Activated T-helper 2 cell treated with anti-CD3 and anti-CD28 coated beads, Interferon-gamma antibody, Interleukin-2, Interleukin-4, amounts not matched to agents 10 μg/mL and 5 μg/mL and 100 μg/mL, durations not matched to agents 14 hours and 24 hours and 36 hours (primary cell): ENCODE data around the gene SPAAR. TPM values are rescaled to one million over a fixed set of nuclear protein-coding genes. Genes with fewer than 3 reads are reported as not detected.
"Not testable (repeated sequence)": the region's sequence is repeated elsewhere in the genome, so short reads cannot be mapped to it uniquely, and the experiment has no call there.

Source experiments
- DNase-seq: peaks from one replicate; pipeline ENCODE4 v3.0.0; 2021; ENCODE audit warnings: low spot score
- H3K27ac Mint-ChIP-seq: one replicate; pipeline ENCODE4 v1.8.0; 2021; ENCODE audit warnings: mixed read lengths
- H3K27me3 Mint-ChIP-seq: one replicate; pipeline ENCODE4 v1.8.0; 2021; ENCODE audit warnings: low read depth, mixed read lengths
- H3K36me3 Mint-ChIP-seq: one replicate; pipeline ENCODE4 v1.8.0; 2021; ENCODE audit warnings: low read depth, mixed read lengths
- H3K4me1 Mint-ChIP-seq: one replicate; pipeline ENCODE4 v1.8.0; 2021; ENCODE audit warnings: low read depth, mixed read lengths
- H3K4me3 Mint-ChIP-seq: one replicate; pipeline ENCODE4 v1.8.0; 2021; ENCODE audit warnings: low read depth, mild to moderate bottlenecking, moderate library complexity, mixed read lengths
- H3K9me3 Mint-ChIP-seq: one replicate; pipeline ENCODE4 v1.8.0; 2021; ENCODE audit warnings: mixed read lengths
- intact Hi-C: fragments of 100-400 bp; cut with micrococcal nuclease; formaldehyde crosslinking; loops from one replicate; pipeline ENCODE4 v1.15.1; 2023
- total RNA-seq: library from RNA; stranded (reverse); gene quantifications from 2 replicates; pipeline ENCODE4 v1.2.3, GENCODE V29; 2022

The SPAAR gene
- total RNA-seq, 1 donor from 2014 or later = not detected

DNA sequence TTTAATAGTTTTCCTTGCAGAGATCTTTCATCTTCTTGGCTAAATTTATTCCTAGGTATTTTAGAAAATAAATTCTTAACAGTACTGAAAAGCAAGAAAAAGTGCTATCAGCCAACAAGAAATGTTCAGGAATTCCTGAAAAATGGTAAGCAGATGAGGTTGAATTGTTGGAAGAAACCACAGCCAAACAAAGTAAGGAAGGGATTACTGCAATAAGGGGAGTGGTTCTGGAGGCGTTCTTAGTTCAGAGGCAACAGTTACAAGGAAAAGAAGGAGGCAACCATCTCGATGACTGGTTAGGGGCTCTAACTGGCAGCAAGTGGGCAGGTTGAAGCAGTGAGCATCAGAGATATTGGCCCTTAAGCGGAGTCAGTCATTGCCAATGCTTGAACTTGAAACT is 26.3 kb upstream of the SPAAR start:
- no peak overlapping the region for H3K27ac Mint-ChIP-seq
- intact Hi-C loops = loop anchor here (1.0 kb wide), 2 partner anchors 57 to 93 kb away; no protein-coding TSS in a partner anchor
- no peak overlapping the region for H3K4me3 Mint-ChIP-seq
- no peaks in the 10 kb centered on the region for H3K4me1 Mint-ChIP-seq
- DNase-seq = no peak
- H3K36me3 Mint-ChIP-seq = no peaks in the 10 kb centered on the region
- H3K27me3 Mint-ChIP-seq = peaks cover 27% of the 10 kb centered on the region
- no peaks in the 10 kb centered on the region for H3K9me3 Mint-ChIP-seq

DNA sequence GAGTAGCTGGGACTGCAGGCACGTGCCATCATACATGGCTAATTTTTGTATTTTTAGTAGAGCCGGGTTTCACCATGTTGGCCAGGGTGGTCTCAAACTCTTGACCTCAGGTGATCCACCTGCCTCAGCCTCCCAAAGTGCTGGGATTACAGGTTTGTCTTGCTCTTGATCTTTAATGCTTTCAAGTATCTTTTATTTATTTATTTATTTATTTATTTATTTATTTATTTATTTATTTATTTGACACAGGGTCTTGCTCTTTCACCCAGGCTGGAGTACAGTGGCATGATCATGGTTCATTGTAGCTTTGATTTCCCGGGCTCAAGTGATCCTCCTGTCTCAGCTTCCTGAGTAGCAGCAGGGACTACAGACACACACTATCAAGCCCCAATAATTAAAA is 24.4 kb upstream of the SPAAR start:
- H3K4me3 Mint-ChIP-seq, H3K27ac Mint-ChIP-seq, intact Hi-C loops, H3K4me1 Mint-ChIP-seq, DNase-seq, H3K9me3 Mint-ChIP-seq, H3K36me3 Mint-ChIP-seq: not testable (repeated sequence)
- peaks cover 24% of the 10 kb centered on the region for H3K27me3 Mint-ChIP-seq

DNA sequence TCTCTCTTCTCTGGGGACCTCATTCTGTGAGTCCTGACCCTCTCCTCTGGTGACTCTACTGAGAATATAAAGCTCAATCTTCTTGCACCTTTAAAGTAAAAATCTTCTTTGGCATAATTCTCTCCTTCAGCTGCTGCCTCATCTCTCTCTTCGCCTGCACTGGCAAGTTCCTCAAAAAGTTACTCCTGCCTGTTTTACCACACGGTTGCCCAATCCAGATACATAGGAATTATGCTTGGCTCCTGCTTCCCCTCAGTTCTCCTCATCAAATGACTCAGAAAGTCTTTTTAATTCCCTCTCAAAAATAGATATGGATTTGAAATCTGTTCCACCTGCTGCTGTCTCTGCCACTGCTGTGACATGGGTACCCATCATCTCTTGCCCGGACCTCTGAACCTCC is 17.6 kb upstream of the SPAAR start:
- H3K36me3 Mint-ChIP-seq = no peaks in the 10 kb centered on the region
- DNase-seq = no peak
- H3K4me1 Mint-ChIP-seq = no peaks in the 10 kb centered on the region
- no peak overlapping the region for H3K27ac Mint-ChIP-seq
- H3K4me3 Mint-ChIP-seq = no peak overlapping the region
- peaks cover 32% of the 10 kb centered on the region for H3K27me3 Mint-ChIP-seq
- no peaks in the 10 kb centered on the region for H3K9me3 Mint-ChIP-seq
- intact Hi-C loops = no loop called here

DNA sequence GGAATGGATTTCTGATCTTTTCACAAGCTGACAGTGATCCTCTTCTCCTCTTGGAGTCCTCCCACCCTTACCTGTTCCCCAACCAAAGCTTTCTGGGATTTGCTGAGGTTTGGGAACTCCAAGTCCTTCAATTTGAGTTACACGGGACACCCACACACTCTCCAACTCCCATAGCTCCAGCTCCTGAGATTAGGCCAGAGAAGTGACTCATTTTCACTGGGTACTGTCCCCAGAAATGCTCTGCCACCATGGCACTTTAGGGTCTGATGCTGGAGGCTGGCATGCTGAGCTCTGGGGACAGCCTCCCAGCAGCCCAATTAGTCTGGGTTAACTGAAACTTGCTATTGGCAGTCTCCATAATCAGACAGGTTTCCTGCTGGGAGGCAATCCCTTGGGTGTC is 17.2 kb upstream of the SPAAR start:
- intact Hi-C loops = no loop called here
- Mint-ChIP-seq H3K27me3 (peaks cover 29% of the 10 kb centered on the region), H3K4me3 (no peak overlapping the region), H3K27ac (no peak overlapping the region), H3K4me1 (no peaks in the 10 kb centered on the region), H3K9me3 (no peaks in the 10 kb centered on the region), H3K36me3 (no peaks in the 10 kb centered on the region)
- no peak for DNase-seq

DNA sequence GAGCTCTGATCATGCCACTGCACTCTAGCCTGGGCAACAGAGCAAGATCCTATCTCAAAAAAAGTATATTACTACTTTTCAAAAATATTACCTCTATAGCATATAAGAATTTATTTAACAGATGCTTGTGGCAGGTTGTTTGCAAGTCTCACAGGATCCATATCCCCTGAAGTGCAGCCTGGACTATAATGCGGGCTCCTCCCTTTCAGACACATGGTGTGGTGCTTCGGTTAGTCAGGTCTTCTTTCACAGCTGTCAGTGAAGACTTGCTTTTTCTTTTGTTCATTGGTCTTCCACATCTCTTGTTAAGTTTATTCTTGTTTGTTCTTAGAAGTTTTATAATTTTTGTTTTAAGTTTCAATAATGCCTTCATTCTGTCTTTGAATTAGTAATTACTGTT is 12.7 kb upstream of the SPAAR start:
- Mint-ChIP-seq H3K9me3 (no peaks in the 10 kb centered on the region), H3K27me3 (peaks cover 36% of the 10 kb centered on the region), H3K4me3 (no peak overlapping the region), H3K4me1 (no peaks in the 10 kb centered on the region), H3K27ac (no peak overlapping the region), H3K36me3 (no peaks in the 10 kb centered on the region)
- DNase-seq = no peak
- intact Hi-C loops = no loop called here

DNA sequence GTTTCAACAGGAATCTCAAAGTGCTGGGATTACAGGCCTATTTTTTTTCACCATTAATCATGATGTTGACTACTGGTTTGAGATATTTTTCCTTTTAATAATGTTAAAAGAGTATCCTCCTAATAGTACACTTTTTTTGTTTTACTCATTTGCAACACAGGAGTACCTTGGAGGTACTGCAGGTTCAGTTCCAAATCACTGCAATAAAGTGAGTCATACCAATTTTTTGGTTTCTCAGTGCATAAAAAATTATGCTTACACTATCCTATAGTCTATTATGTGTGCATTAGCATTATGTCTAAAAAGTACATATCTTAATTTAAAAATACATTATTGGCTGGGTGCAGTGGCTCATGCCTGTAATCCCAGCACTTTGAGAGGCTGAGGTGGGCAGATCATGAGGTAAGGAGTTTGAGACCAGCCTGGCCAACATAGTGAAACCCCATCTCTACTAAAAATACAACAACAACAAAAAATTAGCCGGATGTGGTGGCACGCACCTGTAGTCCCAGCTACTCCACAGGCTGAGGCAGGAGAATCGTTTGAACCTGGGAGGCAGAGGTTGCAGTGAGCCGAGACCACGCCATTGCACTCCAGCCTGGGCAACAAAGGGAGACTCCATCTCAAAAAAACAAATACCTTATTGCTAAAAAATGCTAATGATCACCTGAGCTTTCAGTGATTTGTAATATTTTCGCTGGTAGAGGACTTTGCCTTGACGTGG is 11.8 kb upstream of the SPAAR start:
- H3K4me1 Mint-ChIP-seq, H3K27ac Mint-ChIP-seq, DNase-seq, intact Hi-C loops, H3K9me3 Mint-ChIP-seq, H3K4me3 Mint-ChIP-seq, H3K36me3 Mint-ChIP-seq: not testable (repeated sequence)
- H3K27me3 Mint-ChIP-seq = peaks cover 31% of the 10 kb centered on the region

DNA sequence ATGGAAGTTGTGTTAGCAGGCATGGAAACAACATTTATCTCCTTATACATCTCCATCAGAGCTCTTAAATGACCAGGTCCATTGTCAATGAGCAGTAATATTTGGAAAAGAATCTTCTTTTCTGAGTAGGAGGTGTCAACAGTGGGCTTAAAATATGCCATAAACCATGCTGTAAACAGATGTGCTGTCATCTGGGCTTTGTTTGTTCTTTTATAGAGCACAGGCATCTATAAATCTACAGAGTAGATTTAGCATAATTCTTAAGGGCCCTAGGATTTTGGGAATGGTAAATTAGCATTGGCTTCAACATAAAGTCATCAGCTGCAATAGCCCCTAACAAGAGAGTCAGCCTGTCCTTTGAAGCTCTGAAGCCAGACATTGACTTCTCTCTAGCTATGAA is 11.0 kb upstream of the SPAAR start:
- intact Hi-C loops = no loop called here
- Mint-ChIP-seq H3K27ac (no peak overlapping the region), H3K27me3 (peaks cover 33% of the 10 kb centered on the region), H3K36me3 (no peaks in the 10 kb centered on the region), H3K9me3 (no peaks in the 10 kb centered on the region), H3K4me1 (peaks cover 5% of the 10 kb centered on the region), H3K4me3 (no peak overlapping the region)
- no peak for DNase-seq

DNA sequence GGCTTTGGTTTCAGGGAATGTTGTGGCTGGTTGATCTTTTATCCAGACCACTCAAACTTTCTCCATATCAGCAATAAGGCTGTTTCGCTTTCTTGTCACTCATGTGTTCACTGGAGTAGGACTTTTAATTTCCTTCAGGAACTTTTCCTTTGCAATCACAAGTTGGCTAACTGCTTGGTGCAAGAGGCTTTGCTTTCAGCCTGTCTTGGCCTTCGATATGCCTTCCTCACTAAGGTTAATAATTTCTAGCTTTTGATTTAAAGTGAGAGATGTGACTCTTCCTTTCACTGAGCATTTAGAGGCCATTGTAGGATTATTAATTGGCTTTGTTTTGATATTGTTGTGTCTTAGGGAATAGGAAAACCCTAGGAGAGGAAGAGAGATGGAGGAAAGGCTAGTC is 10.3 kb upstream of the SPAAR start:
- H3K36me3 Mint-ChIP-seq = no peaks in the 10 kb centered on the region

DNA sequence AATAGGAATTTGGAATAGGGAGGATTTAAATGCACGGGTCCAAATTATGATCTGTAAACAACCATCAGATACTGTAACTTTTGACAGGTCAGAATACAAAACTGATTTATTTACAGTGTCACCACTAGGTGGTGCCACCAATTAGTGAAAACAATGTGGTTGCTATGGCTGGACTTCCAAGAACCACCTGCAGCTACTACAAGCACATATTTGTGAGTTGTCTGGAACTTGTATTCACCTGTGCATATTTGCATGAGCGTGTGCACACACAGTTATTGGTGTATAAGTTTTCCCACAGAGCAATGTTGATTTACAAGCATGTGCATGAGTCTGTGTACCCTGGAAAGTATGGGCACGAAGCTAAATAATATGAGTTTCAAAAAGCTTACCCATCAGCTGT is 6.2 kb upstream of the SPAAR start:
- H3K36me3 Mint-ChIP-seq = no peaks in the 10 kb centered on the region
- intact Hi-C loops = loop anchor here (1.0 to 5.0 kb wide), 2 partner anchors 42 to 119 kb away; no protein-coding TSS in a partner anchor
- no peak for DNase-seq
- H3K4me1 Mint-ChIP-seq = peaks cover 12% of the 10 kb centered on the region
- H3K9me3 Mint-ChIP-seq = no peaks in the 10 kb centered on the region
- H3K27ac Mint-ChIP-seq = no peak overlapping the region
- H3K4me3 Mint-ChIP-seq = no peak overlapping the region
- peaks cover 22% of the 10 kb centered on the region for H3K27me3 Mint-ChIP-seq

More for the DNA sequence above, 10.3 kb upstream of the SPAAR start:
- no peak overlapping the region for H3K4me3 Mint-ChIP-seq
- peaks cover 5% of the 10 kb centered on the region for H3K4me1 Mint-ChIP-seq
- intact Hi-C loops = no loop called here
- no peak for DNase-seq
- H3K27ac Mint-ChIP-seq = no peak overlapping the region
- peaks cover 28% of the 10 kb centered on the region for H3K27me3 Mint-ChIP-seq
- H3K9me3 Mint-ChIP-seq = no peaks in the 10 kb centered on the region

DNA sequence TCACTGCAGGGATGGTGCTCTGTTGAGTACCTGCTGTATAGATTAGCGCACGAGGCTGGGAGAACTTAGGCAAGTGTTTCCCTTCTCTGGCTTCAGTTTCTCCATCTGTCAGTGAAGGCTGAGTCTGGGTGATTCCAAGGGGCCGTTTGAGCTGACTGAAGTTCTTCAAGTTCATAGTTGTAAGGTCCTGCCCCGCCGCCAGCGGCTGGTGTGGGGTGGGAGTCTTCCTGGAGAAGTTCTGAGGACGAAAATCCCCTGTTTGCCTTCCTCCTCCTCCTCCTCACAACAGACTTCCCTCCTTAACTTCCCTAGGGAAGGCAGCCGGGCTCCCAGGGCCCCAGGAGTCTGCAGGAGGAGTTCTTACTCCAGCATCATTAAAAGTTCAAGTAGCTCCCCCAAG is 5.0 kb upstream of the SPAAR start:
- H3K4me3 Mint-ChIP-seq = no peak overlapping the region
- H3K27ac Mint-ChIP-seq = no peak overlapping the region
- no peak for DNase-seq
- intact Hi-C loops = loop anchor here (5.0 kb wide), 1 partner anchor 118 kb away; no protein-coding TSS in a partner anchor
- no peaks in the 10 kb centered on the region for H3K36me3 Mint-ChIP-seq
- H3K27me3 Mint-ChIP-seq = peaks cover 11% of the 10 kb centered on the region
- peaks cover 24% of the 10 kb centered on the region for H3K4me1 Mint-ChIP-seq
- H3K9me3 Mint-ChIP-seq = no peaks in the 10 kb centered on the region

DNA sequence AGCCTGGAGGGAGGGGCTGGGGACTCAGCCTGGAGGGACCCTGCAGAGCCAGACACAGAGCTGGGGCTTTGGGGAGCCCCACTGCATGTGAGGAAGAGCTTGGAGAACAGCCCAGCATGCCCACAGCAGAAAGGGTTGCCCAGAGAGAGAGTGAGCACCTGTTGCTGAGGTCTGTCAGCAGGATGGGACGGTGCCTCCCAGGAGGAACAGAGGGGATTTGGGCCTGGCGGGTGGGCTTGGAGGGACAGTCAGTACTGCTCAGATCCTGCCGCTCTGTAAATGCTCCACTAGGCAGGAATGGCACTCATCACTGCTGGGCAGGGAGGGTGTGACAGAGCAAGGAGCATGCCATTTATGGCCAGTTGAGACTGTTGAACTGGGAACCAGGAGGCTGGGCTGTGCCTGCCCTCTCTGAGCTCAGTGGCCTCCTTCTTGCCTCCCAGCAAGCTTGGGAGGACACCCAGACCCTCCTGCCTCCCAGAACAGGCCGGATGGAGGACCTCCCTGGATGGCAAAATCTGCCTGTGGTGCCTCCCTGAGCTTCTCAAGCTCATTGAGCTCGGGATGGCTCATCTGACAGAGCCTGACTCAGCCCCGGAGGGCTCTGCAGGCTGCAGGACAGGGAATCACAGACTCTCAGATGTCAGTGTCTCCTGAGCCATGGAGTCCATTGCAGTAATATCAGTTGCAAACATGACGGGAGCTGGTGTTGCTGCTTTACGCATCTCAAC is 4.1 kb upstream of the SPAAR start:
- intact Hi-C loops = no loop called here
- Mint-ChIP-seq H3K36me3 (no peaks in the 10 kb centered on the region), H3K9me3 (no peaks in the 10 kb centered on the region), H3K4me3 (no peak overlapping the region), H3K27ac (no peak overlapping the region), H3K4me1 (peaks cover 28% of the 10 kb centered on the region), H3K27me3 (peaks cover 11% of the 10 kb centered on the region)
- DNase-seq = no peak

DNA sequence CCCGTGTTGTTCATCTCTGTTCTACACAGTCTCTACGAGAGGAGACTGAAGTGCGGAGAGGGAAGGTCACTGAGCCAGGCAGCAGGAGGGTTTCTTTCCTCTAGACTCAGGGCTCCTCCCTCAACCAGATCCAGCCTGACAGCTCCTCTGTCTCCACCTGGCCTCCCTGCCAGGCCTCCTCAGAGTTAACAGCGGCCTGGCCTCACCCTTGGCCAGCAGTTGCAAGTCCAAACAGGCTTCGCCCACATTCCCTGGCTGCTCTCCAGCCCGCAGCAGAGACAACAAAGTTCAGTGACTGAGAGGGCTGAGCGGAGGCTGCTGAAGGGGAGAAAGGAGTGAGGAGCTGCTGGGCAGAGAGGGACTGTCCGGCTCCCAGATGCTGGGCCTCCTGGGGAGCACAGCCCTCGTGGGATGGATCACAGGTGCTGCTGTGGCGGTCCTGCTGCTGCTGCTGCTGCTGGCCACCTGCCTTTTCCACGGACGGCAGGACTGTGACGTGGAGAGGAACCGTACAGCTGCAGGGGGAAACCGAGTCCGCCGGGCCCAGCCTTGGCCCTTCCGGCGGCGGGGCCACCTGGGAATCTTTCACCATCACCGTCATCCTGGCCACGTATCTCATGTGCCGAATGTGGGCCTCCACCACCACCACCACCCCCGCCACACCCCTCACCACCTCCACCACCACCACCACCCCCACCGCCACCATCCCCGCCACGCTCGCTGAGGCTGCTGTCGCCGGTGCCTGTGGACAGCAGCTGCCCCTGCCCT is 3.2 kb upstream of the SPAAR start, which contains the start of gene HRCT1:
Gene HRCT1 (plus strand): TSS at position 291 of the 768 bp plus-strand sequence. CDS start 86 bp downstream, at position 377.
- Mint-ChIP-seq H3K4me3 (no peak within 1 kb of the TSS), H3K27me3 (peaks cover 9% of the 10 kb centered on the region), H3K9me3 (no peaks in the 10 kb centered on the region), H3K27ac (no peak within 1 kb of the TSS), H3K4me1 (peaks cover 36% of the 10 kb centered on the region), H3K36me3 (no peaks in the 10 kb centered on the region)
- DNase-seq = no peak
- intact Hi-C loops = no loop called here
